Calu3 (cell line): Measurements from ENCODE around the gene KCNH2. TPM values are rescaled to one million over a fixed set of nuclear protein-coding genes. Genes with fewer than 3 reads are reported as not detected.
A peak's percentile ranks its signal among the peaks of the same experiment; 100 is the strongest.

Experiments
- BruUV-seq: library from RNA; stranded (reverse); fragments of 400-500 nt; replicated peaks from 2 replicates; lab custom pipeline; 2021; lab: Mats Ljungman, UMichigan
- CTCF ChIA-PET: fragments of 300-600 bp; sonication (Branson Sonifier 250); formaldehyde crosslinking; loops from one replicate; lab custom pipeline; 2022; ENCODE audit warnings: antibody characterized with exemption; lab: Charles Lee
- DNase-seq: peaks from one replicate; pipeline ENCODE4 v3.0.0; 2022
- H3K27ac Mint-ChIP-seq: one replicate; pipeline ENCODE4 v1.8.0; 2022; ENCODE audit warnings: mixed read lengths; ENCODE audit not compliant: unreplicated experiment
- H3K27me3 Mint-ChIP-seq: one replicate; pipeline ENCODE4 v1.8.0; 2022; ENCODE audit warnings: mixed read lengths; ENCODE audit not compliant: unreplicated experiment
- H3K36me3 Mint-ChIP-seq: one replicate; pipeline ENCODE4 v1.8.0; 2022; ENCODE audit warnings: mild to moderate bottlenecking, moderate library complexity, mixed read lengths; ENCODE audit not compliant: insufficient read depth, unreplicated experiment
- H3K4me1 Mint-ChIP-seq: one replicate; pipeline ENCODE4 v1.8.0; 2022; ENCODE audit warnings: mild to moderate bottlenecking, low read depth, mixed read lengths; ENCODE audit not compliant: unreplicated experiment
- H3K4me3 Mint-ChIP-seq: one replicate; pipeline ENCODE4 v1.8.0; 2022; ENCODE audit warnings: mild to moderate bottlenecking, low read depth, moderate library complexity, mixed read lengths; ENCODE audit not compliant: unreplicated experiment
- H3K9me3 Mint-ChIP-seq: one replicate; pipeline ENCODE4 v1.8.0; 2022; ENCODE audit warnings: low read depth, mixed read lengths; ENCODE audit not compliant: unreplicated experiment
- CTCF ChIP-seq: fragments of 200-600 bp; IDR thresholded peaks from one replicate; pipeline ENCODE4 v1.8.0; 2022; ENCODE audit warnings: antibody characterized with exemption; ENCODE audit not compliant: unreplicated experiment
- intact Hi-C: fragments of 100-400 bp; cut with micrococcal nuclease; formaldehyde crosslinking; loops from one replicate; pipeline ENCODE4 v1.10.0; 2022; ENCODE audit not compliant: unreplicated experiment
- total RNA-seq: library from RNA; stranded (reverse); gene quantifications from 2 replicates; pipeline ENCODE4 v1.2.3, GENCODE V29; 2022

The KCNH2 gene
- total RNA-seq, 1 experiment from 2014 or later: 0.45 TPM

GRCh38 chr7:151018421-151019129, 40.5 kb upstream of the KCNH2 start:
- Mint-ChIP-seq H3K4me3 (peak overlapping the region; percentile 48), H3K27ac (no peak overlapping the region), H3K36me3 (peaks cover 10% of the 10 kb centered on the region), H3K4me1 (peaks cover 16% of the 10 kb centered on the region), H3K9me3 (no peaks in the 10 kb centered on the region), H3K27me3 (peaks cover 64% of the 10 kb centered on the region)
- BruUV-seq: no TSS peak
- TF ChIP-seq CTCF: no peak
- intact Hi-C loops: no loop called here
- DNase-seq: peak; percentile 58
- CTCF ChIA-PET: interaction anchor here (0.8 to 1.3 kb wide), 3 partner anchors 10 to 117 kb away, joined by 3 to 4 read pairs (median 3); partner anchors contain the start of gene ABCB8

- Mint-ChIP-seq H3K27me3 (peaks cover 64% of the 10 kb centered on the region), H3K27ac (no peak overlapping the region), H3K9me3 (no peaks in the 10 kb centered on the region), H3K4me3 (peak overlapping the region; percentile 48), H3K4me1 (peaks cover 16% of the 10 kb centered on the region), H3K36me3 (peaks cover 8% of the 10 kb centered on the region)
- no TSS peak for BruUV-seq
- CTCF ChIA-PET: interaction anchor here (0.8 to 1.3 kb wide), 3 partner anchors 10 to 117 kb away, joined by 3 to 4 read pairs (median 3); partner anchors contain the start of gene ABCB8
- TF ChIP-seq CTCF: peak; percentile 78
- DNase-seq: peak; percentile 64
- intact Hi-C loops: no loop called here
Measured at GRCh38 chr7:151017953-151018420, 39.9 kb upstream of the KCNH2 start.

- Mint-ChIP-seq H3K4me3 (peak overlapping the region; percentile 48), H3K9me3 (no peaks in the 10 kb centered on the region), H3K27ac (no peak overlapping the region), H3K27me3 (peaks cover 64% of the 10 kb centered on the region), H3K36me3 (peaks cover 5% of the 10 kb centered on the region), H3K4me1 (peaks cover 21% of the 10 kb centered on the region)
- CTCF ChIA-PET: interaction anchor here (0.9 kb wide), 1 partner anchor 55 kb away, joined by 3 read pairs; no protein-coding TSS in a partner anchor
- no peak for DNase-seq
- BruUV-seq: no TSS peak
- TF ChIP-seq CTCF: no peak
- intact Hi-C loops: no loop called here
Measured at GRCh38 chr7:151017370-151017952, 39.3 kb upstream of the KCNH2 start.

- no TSS peak for BruUV-seq
- TF ChIP-seq CTCF: no peak
- no peak for DNase-seq
- intact Hi-C loops: no loop called here
- Mint-ChIP-seq H3K27ac (no peak overlapping the region), H3K36me3 (peaks cover 5% of the 10 kb centered on the region), H3K4me3 (no peak overlapping the region), H3K27me3 (peaks cover 64% of the 10 kb centered on the region), H3K4me1 (peaks cover 26% of the 10 kb centered on the region), H3K9me3 (no peaks in the 10 kb centered on the region)
- CTCF ChIA-PET: interaction anchor here (0.9 kb wide), 1 partner anchor 54 kb away, joined by 3 read pairs; no protein-coding TSS in a partner anchor
Measured at GRCh38 chr7:151016942-151017341, 38.8 kb upstream of the KCNH2 start.
